Measurements from ENCODE around the gene PPFIA1.
"Not testable (repeated sequence)": the region's sequence is repeated elsewhere in the genome, so short reads cannot be mapped to it uniquely, and the experiment has no call there.

Gene PPFIA1

DNA sequence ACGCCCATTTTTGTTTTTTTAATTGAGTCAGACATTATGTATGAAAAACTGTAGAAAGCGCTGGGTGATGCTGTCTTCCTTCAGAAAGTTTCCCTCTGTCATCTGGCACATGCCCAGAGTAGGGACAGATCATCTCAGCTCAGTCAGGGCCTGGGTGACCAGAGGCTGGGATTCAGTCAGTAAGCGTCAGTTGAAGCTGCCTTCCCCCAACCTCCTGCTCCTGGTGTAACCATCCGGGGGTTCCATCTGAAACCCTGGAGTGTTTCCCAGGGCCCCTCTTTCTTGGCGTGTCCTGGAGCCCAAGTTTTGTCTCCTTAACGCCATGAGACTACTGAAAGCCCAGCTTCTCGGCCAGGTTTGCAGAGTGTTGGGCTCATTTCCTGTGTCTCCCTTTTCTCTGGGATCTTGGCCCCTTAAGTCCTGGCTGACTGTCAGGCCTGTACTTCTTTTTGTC, 10.7 kb downstream of the PPFIA1 start:
- no peak overlapping the region for H3K4me3 ChIP-seq (ENCODE audit: low read length)
- no peak for DNase-seq (ENCODE audit: low read depth)
- TF ChIP-seq, protein P1, sequence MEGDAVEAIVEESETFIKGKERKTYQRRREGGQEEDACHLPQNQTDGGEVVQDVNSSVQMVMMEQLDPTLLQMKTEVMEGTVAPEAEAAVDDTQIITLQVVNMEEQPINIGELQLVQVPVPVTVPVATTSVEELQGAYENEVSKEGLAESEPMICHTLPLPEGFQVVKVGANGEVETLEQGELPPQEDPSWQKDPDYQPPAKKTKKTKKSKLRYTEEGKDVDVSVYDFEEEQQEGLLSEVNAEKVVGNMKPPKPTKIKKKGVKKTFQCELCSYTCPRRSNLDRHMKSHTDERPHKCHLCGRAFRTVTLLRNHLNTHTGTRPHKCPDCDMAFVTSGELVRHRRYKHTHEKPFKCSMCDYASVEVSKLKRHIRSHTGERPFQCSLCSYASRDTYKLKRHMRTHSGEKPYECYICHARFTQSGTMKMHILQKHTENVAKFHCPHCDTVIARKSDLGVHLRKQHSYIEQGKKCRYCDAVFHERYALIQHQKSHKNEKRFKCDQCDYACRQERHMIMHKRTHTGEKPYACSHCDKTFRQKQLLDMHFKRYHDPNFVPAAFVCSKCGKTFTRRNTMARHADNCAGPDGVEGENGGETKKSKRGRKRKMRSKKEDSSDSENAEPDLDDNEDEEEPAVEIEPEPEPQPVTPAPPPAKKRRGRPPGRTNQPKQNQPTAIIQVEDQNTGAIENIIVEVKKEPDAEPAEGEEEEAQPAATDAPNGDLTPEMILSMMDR (conservative IDR thresholded peaks at IDR 0.05; ENCODE audit: low read depth, low read length), result no peak

- H3K4me3 ChIP-seq (ENCODE audit: low read length), result no peak overlapping the region
- DNase-seq (ENCODE audit: low read depth), result no peak
- TF ChIP-seq, protein P1 (conservative IDR thresholded peaks at IDR 0.05; ENCODE audit: low read depth, low read length), result no peak
Measured at GRCh38 chr11:70282012-70282411, 11.5 kb downstream of the PPFIA1 start.

GRCh38 chr11:70288721-70289120, 18.2 kb downstream of the PPFIA1 start:
- TF ChIP-seq, protein P1 (conservative IDR thresholded peaks at IDR 0.05; ENCODE audit: low read depth, low read length), result no peak
- H3K4me3 ChIP-seq (ENCODE audit: low read length), result no peak overlapping the region
- DNase-seq (ENCODE audit: low read depth), result no peak

DNA sequence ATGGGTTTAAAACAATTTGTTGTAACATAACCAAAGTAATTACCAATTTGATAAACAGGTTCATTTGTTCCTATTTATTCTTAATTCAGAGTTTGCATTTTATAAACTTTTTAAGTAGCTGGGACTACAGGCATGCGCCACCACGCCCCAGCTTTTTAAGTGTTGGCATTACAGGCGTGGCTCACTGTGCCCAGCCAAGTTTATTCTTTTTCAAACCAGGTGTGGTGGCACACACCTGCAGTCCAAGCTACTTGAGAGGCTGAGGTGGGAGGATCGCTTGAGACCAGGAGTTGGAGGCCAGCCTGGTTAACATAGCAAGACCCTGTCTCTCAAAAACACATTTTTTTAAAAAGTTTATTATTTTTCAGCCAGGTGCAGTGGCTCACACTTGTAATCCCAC, 19.1 kb downstream of the PPFIA1 start:
- H3K4me3 ChIP-seq (ENCODE audit: low read length), result no peak overlapping the region
- DNase-seq (ENCODE audit: low read depth), result no peak
- TF ChIP-seq, protein P1 (conservative IDR thresholded peaks at IDR 0.05; ENCODE audit: low read depth, low read length), result no peak

DNA sequence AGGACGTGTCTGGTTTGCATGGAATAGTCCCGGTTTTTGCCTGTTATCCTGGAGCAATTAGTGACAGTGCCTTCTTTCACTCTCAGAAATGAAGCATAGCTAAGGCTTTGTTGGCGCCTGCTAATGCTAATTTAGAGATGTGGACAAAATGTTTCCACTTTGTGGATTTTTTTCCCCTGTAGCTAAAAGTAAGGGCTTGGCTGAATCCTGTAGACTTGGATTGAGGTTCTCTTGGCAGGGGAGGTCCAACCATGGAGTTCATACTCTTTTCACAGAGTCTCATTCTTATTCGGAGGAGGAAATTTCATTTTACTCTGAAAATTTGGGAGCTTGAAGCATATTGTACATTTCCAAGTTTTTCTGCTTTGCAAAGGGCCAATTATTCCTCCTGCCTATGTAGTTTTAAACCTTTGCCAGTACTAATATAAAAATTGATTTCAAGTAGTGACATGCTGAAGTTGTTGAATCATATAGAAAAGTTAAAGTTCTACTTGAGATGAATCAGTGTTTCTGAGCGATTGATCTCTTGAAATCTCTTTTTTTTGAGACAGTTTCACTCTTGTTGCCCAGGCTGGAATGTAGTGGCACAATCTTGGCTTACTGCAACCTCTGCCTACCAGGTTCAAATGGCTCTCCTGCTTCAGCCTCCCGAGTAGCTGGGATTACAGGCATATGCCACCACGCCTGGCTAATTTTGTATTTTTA, 20.0 kb downstream of the PPFIA1 start:
- TF ChIP-seq, protein P1 (conservative IDR thresholded peaks at IDR 0.05; ENCODE audit: low read depth, low read length), result no peak
- no peak for DNase-seq (ENCODE audit: low read depth)
- H3K4me3 ChIP-seq (ENCODE audit: low read length), result no peak overlapping the region

DNA sequence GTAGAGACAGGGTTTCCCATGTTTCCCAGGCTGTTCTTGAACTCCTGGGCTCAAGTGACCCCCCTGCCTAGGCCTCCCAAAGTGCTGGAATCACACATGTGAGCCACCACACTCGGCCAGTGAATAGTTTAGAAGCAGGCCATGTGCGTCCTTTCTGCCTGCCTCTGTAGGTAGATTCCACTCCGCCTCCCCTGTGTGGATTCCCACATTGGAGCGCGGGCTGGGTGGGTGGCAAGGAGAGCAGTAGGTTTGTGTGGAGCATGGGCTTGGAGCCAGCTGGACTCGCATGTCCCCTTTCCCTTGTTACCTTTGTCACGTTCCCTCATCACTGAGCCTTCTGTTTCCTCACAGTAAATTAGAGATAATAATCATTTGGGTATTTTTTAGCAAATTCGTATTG, 21.7 kb downstream of the PPFIA1 start:
- TF ChIP-seq, protein P1 (conservative IDR thresholded peaks at IDR 0.05; ENCODE audit: low read depth, low read length), result no peak
- H3K4me3 ChIP-seq (ENCODE audit: low read length), result no peak overlapping the region
- no peak for DNase-seq (ENCODE audit: low read depth)

DNA sequence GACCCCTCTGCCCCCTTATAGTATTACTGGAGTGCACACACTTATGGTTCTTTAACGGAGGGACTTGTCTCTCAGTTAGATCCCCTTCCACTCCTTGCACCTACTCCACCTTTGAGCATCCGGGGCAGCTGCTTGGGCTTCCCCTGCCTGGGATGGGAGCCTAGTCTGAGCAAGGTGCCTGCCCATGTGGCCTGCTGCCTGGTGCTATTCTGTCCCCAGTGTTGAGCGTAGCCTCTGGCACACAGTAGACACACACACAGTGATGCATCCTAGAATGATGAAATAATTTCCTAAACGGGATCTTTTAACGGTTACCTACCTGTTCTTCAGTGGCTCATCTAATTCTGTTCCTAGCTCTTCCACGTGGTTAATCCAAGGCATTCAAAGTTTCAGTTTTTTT, 22.4 kb downstream of the PPFIA1 start:
- TF ChIP-seq, protein P1 (conservative IDR thresholded peaks at IDR 0.05; ENCODE audit: low read depth, low read length), result no peak
- DNase-seq (ENCODE audit: low read depth), result no peak

DNA sequence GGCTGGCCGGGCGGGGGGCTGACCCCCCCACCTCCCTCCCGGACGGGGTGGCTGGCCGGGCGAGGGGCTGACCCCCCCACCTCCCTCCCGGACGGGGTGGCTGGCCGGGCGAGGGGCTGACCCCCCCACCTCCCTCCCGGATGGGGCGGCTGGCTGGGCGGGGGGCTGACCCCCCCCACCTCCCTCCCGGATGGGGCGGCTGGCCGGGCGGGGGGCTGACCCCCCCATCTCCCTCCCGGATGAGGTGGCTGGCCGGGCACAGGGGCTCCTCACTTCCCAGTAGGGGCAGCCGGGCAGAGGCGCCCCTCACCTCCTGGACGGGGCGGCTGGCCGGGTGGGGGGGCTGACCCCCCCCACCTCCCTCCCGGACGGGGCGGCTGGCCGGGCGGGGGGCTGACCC, 24.7 kb downstream of the PPFIA1 start:
- not testable (repeated sequence) for H3K4me3 ChIP-seq (ENCODE audit: low read length); DNase-seq (ENCODE audit: low read depth)

More for the DNA sequence above, 22.4 kb downstream of the PPFIA1 start:
- H3K4me3 ChIP-seq (ENCODE audit: low read length), result no peak overlapping the region
